HG03520 (cell line): ENCODE data around the gene TENT5A.

Experiments
- ATAC-seq: cut with Tn5 transposase; IDR thresholded peaks from one replicate; pipeline ENCODE4 v1.9.1; 2021; ENCODE audit warnings: mild to moderate bottlenecking, moderate library complexity; ENCODE audit not compliant: unreplicated experiment

The TENT5A gene

DNA sequence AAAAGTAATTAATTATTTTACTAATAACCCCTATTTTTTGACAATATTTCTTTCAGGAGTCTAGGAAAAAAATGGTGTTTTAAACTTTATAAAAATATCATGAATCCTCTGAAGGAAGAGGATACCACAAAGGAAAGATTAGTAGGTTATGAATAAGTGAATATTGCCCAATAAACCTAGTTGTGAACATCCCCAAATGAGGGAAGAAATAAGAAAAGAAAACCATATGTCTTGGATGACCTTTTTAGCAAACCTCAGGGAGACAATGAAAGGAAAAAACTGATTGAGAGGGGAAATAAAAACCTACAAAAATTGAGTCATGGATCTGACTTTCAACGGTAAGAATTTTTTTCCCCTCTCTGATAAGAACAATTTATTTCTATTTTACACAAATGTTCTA lies 34.4 kb downstream of the TENT5A start:
- no peak for ATAC-seq

DNA sequence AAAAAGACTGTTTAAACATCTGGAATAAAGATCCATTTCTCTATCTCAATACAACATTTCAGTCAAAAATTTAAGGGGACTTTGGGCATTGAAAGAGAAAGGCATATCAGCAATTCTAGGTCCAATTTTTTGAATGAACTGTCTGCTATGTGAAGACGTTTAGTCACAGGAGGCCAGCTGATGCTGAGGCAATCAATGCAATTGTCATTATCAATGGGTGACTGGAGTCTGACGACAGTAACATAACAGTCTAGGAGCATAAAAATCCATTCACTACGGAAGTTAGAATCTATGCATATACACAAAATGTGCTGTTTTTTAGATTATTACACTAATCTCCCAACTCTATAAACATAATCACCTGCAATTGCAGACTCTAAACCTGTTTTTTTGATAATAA lies 37.8 kb downstream of the TENT5A start:
- no peak for ATAC-seq

DNA sequence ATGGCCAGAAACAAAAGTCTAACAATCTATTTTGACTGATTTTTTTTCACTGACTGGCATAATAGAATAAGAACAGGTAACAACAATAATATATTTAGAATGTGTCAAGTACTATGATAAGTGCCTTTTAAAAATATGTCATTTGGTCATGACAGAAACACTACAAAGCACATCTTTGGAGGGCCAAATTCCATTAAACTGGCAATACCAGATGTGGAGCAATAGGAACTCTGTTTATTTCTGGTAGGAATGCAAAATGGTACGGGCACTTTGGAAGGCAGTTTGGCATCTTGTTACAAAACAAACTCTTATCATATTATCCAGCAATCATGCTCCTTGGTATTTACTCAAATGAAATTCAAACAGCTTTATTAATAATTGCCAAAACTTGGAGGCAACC lies 39.3 kb downstream of the TENT5A start:
- no peak for ATAC-seq

DNA sequence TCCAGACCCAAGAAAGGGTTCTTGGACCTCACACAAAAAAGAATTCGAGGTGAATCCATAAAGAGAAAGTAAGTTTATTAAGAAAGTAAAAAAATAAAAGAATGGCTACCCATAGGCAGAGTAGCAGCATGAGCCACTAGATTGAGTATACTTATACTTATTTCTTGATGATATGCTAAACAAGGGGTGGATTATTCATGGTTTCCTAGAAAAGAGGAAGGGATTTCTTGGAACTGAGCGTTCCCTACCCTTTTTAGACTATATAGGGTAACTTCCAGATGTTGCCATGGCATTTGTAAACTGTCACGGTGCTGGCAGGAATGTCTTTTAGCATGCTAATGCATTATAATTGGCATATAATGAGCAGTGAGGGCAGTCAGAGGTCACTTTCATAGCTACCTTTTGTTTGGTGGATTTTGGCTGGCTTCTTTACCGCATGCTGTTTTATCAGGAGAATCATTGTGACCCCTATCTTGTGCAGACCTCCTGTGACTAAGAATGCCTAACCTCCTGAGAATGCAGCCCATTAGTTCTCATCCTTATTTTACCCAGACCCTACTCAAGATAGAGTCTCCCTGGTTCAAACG lies 44.3 kb downstream of the TENT5A start:
- ATAC-seq = no peak

DNA sequence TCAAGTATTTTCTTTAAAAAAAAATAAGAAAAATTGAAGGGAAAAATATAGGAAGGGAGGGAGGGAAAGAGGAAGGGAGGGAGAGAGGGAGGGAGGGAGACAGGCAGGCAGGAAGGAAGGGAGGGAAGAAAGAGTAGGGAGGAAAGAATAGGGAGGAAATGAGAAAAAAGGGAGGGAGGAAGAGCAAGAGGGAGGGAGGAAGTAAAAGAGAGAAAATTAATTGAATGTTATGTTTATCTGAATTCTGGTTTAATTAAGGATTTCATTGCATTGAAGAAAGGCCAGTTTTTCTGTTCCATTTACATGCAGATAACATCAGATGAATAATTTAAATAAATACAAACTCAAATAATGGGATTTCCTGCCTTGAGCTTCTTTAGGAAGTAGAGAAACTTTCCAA lies 47.8 kb downstream of the TENT5A start:
- ATAC-seq = no peak

DNA sequence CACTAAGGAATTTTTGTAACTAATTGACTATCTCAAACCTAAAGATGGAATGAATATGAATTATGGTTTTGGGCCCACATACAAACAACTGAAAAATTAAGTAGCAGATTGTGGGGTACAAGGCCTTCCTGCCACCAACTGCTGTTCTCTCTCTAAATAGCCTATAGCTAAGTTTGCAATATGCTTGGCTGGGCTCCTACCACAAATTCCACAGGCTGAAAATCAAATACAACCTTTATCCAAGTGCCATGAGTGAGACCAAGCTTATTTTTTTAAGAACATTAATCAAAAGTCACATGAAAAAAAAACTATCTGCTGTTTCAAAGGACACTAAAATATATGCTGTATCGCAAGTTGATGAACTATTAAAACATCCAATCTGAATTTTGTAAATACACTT lies 52.1 kb downstream of the TENT5A start:
- ATAC-seq = no peak

DNA sequence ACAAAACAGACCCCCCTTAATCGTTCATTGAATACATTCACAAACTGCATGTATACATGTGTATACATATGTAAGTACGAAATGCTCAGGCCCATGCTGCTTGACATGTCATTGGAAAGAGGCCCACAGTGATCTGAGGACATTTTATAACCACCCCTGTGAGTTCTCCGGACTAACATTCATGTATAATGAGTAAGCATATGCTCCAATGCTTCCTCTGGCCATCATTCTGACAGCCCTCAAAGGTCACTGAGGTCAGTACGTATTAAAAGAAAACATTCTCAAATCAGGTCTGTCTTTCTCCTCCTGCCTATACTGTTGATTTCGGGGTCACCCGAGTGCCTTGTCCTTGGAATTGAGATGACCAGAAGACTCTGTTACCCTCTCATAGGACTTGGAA lies 54.9 kb downstream of the TENT5A start:
- no peak for ATAC-seq

DNA sequence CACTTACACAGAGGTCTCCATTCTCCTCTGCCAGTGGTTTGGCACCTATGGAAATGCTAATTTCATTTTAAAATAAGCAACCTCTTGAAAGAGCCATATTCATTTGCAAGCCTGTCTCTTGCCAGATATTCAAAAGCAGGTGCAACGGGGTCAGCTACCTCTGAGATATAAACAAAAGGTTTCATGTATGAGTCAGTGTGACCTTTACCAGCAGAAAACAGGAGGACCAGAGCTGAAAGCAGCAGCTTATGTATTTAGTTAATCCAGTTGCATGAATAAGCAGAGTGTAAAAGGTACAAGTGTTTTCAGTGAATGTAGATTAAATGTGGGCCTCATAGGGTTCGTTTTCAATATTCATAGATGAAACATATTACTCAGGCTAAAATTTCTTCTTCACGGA lies 56.0 kb downstream of the TENT5A start:
- ATAC-seq = no peak
